GM19193 (cell line): ENCODE results near the gene TACR2.

ENCODE experiments used
- POLR2A ChIP-seq: IDR thresholded peaks from 4 replicates; pipeline ENCODE4 v1.6.1; 2011; ENCODE audit not compliant: insufficient read depth, insufficient read length; ENCODE audit errors: extremely low read depth

Gene TACR2

GRCh38 chr10:69358148-69358795, 58.4 kb downstream of the TACR2 start:
- no peak for TF ChIP-seq POLR2A

DNA sequence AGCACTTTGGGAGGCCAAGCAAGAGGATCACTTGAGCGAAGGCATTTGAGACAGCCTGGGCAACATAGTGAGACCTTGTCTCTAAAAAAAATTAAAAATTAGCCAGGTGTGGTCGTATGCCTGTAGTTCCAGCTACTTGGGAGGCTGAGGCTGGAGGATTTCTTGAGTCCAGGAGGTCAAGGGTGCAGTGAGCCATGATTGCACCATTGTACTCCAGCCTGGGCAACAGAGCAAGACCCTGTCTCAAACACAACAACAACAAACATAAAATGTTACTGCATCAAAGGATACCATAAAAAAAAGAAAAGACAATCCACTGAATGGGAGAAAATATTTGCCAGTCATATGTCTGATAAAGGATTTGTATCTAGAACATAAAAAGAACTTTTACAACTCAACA, 60.5 kb downstream of the TACR2 start:
- TF ChIP-seq POLR2A, result no peak

DNA sequence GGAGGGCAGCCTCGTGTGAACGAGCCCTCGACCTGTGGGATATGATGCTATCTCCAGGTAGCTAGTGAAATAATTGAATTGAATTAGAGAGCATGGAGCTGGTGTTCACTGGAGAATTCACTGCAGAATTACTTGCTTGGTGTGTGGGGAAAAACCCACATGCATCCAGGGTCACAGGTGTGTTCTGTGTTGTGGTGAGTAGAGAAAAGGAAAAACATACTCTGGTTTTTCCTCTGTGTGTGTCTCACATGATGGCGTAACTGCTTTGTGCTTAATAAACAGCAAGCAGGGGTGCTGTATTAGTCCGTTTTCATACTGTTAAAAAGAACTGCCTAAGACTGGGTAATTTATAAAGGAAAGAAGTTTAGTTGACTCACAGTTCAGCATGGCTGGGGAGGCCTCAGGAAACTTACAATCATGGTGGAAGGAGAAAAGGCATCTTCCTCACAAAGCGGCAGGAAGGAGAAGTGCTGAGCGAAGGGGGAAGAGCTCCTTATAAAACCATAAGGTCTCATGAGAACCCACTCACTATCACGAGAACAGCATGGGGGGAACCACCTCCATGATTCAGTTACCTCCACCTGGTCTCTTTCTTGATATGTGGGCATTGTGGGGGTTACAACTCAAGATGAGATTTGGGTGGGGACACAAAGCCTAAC, 62.6 kb downstream of the TACR2 start:
- TF ChIP-seq POLR2A, result no peak
